WI38 (cell line): Measurements from ENCODE around the gene FAS.
A peak's percentile ranks its signal among the peaks of the same experiment; 100 is the strongest.

Experiments used
- H3K4me3 ChIP-seq: 2 replicates; pipeline ENCODE4 v1.5.1; 2011; ENCODE audit warnings: low read depth, mild to moderate bottlenecking, control low read depth, low read length
- CTCF ChIP-seq: IDR thresholded peaks from 2 replicates; pipeline ENCODE4 v1.5.1; 2012; ENCODE audit warnings: low read depth, mild to moderate bottlenecking, control low read depth, low read length

Gene FAS

GRCh38 chr10:89029181-89029580 is 38.6 kb downstream of the FAS start:
- H3K4me3 ChIP-seq, result no peak overlapping the region
- TF ChIP-seq CTCF, result no peak

GRCh38 chr10:89029785-89030437 is 39.3 kb downstream of the FAS start:
- peak; percentile 59 for TF ChIP-seq CTCF
- H3K4me3 ChIP-seq, result no peak overlapping the region

- H3K4me3 ChIP-seq, result no peak overlapping the region
- TF ChIP-seq CTCF, result no peak
Measured at GRCh38 chr10:89030791-89031190, 40.2 kb downstream of the FAS start.

- no peak for TF ChIP-seq CTCF
- H3K4me3 ChIP-seq, result no peak overlapping the region
Measured at GRCh38 chr10:89032141-89032891, 41.7 kb downstream of the FAS start.

GRCh38 chr10:89035461-89035860 is 44.9 kb downstream of the FAS start:
- TF ChIP-seq CTCF, result no peak
- no peak overlapping the region for H3K4me3 ChIP-seq

- no peak overlapping the region for H3K4me3 ChIP-seq
- no peak for TF ChIP-seq CTCF
Measured at GRCh38 chr10:89037096-89037495, 46.5 kb downstream of the FAS start.

- no peak for TF ChIP-seq CTCF
- H3K4me3 ChIP-seq, result no peak overlapping the region
Measured at GRCh38 chr10:89042562-89042961, 52.0 kb downstream of the FAS start.
